Mesothelial cell of epicardium (in vitro differentiated cells): Measurements from ENCODE around the gene ZBTB7B. TPM values are rescaled to one million over a fixed set of nuclear protein-coding genes. Genes with fewer than 3 reads are reported as not detected.

Experiments
- DNase-seq, 2 experiments: peaks; one replicate each; pipeline ENCODE4 v3.0.0; 2021; ENCODE audit warnings: low spot score in 2 of 2; ENCODE audit not compliant: unreplicated experiment in 2 of 2
- H3K27ac Mint-ChIP-seq: 2 replicates; pipeline ENCODE4 v1.8.0; 2021; ENCODE audit warnings: mixed read lengths
- H3K27me3 Mint-ChIP-seq: 2 replicates; pipeline ENCODE4 v1.8.0; 2021; ENCODE audit warnings: low read depth, mixed read lengths
- H3K36me3 Mint-ChIP-seq: 2 replicates; pipeline ENCODE4 v1.8.0; 2021; ENCODE audit warnings: mixed read lengths
- H3K4me1 Mint-ChIP-seq: 2 replicates; pipeline ENCODE4 v1.8.0; 2021; ENCODE audit warnings: mixed read lengths
- H3K4me3 Mint-ChIP-seq: 2 replicates; pipeline ENCODE4 v1.8.0; 2021; ENCODE audit warnings: mild to moderate bottlenecking, moderate library complexity, mixed read lengths
- H3K9me3 Mint-ChIP-seq: 2 replicates; pipeline ENCODE4 v1.8.0; 2021; ENCODE audit warnings: mixed read lengths
- total RNA-seq: library from RNA; stranded (reverse); gene quantifications from 3 replicates; pipeline ENCODE4 v1.2.1, GENCODE V29; 2021
- TF ChIP-seq, protein P1 (sequence below): fragments of 200-600 bp; sonication (generic); IDR thresholded peaks from one replicate; pipeline ENCODE4 v1.5.0; 2021; ENCODE audit warnings: antibody characterized with exemption; ENCODE audit not compliant: unreplicated experiment

Gene ZBTB7B
- total RNA-seq, 1 donor from 2014 or later: 21.7 TPM

DNA sequence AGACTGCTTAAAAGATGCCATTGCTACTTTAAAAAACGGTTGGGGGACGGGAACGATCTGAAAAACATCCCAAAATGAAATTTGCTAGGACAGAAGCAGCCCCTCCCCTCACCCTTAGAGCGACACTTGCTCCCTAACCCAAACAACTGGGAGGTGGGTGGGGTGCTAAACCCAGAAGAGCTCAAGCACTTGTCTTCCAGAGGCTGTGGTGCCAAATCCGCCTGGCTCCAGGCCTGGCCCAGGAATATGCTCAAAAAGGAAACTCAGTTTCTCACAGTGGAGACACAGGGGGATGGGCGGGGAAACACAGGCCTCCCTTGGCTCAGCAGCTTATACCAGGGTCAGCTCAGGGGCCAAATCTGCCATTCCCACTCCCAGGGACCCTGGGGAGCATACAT lies 46.1 kb upstream of the ZBTB7B start:
- H3K27me3 Mint-ChIP-seq: no peaks in the 10 kb centered on the region
- TF ChIP-seq, protein P1, sequence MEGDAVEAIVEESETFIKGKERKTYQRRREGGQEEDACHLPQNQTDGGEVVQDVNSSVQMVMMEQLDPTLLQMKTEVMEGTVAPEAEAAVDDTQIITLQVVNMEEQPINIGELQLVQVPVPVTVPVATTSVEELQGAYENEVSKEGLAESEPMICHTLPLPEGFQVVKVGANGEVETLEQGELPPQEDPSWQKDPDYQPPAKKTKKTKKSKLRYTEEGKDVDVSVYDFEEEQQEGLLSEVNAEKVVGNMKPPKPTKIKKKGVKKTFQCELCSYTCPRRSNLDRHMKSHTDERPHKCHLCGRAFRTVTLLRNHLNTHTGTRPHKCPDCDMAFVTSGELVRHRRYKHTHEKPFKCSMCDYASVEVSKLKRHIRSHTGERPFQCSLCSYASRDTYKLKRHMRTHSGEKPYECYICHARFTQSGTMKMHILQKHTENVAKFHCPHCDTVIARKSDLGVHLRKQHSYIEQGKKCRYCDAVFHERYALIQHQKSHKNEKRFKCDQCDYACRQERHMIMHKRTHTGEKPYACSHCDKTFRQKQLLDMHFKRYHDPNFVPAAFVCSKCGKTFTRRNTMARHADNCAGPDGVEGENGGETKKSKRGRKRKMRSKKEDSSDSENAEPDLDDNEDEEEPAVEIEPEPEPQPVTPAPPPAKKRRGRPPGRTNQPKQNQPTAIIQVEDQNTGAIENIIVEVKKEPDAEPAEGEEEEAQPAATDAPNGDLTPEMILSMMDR: no peak
- peak overlapping the region; percentile 85 for H3K4me3 Mint-ChIP-seq
- peak overlapping the region; percentile 97 for H3K27ac Mint-ChIP-seq
- H3K36me3 Mint-ChIP-seq: no peaks in the 10 kb centered on the region
- no peak for DNase-seq
- H3K9me3 Mint-ChIP-seq: no peaks in the 10 kb centered on the region
- H3K4me1 Mint-ChIP-seq: peaks cover 66% of the 10 kb centered on the region

DNA sequence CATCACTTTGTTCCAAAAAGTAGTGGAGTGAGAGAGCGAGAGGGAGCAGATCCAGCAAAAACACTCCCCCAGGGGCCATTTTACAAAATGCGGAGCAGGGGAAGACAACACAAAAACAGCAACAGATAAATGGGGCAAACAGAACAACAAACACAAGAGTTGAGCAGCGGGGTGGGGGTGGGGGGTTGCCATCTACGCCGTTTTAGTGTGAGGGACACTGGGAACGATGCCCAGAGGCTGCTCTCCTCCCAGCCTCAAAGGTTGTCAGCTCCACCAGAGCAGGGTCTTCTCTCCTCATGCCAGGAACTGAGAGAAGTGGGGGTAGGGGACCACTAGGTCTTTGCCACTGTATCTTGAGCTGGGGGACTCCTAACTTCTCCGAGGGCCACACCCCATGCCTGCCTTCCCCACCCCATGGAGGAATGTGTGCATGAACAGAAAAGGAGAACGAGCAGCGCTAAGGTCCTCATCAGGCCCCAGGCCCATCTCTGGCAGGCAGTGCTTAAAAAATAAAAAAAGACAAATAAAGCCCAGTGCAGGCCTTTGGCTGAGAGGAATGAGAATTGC lies 45.4 kb upstream of the ZBTB7B start:
- Mint-ChIP-seq H3K9me3 (no peaks in the 10 kb centered on the region), H3K27ac (peak overlapping the region; percentile 97), H3K27me3 (no peaks in the 10 kb centered on the region), H3K36me3 (no peaks in the 10 kb centered on the region), H3K4me1 (peaks cover 64% of the 10 kb centered on the region), H3K4me3 (peak overlapping the region; percentile 22)
- TF ChIP-seq, protein P1: no peak
- DNase-seq: no peak

DNA sequence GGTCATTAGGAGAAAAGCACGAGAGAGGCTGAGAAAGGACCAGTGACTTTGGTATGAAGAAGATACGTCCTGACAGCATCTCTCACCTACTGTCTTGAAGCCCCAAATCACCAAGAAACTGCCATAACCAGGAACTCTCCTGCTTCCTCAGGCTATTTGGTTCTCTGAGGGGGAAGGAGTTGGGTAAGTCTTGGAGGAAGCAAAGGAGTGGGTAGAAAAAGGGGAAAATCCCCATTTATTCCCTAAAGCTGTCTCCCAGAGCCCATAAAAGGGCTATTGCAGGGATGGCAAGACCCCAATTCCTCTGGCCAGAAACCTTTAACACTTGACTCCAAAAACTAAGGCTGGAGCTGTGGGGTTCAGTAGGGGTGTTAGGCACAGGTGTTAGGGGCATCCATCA lies 44.6 kb upstream of the ZBTB7B start:
- Mint-ChIP-seq H3K4me3 (no peak overlapping the region), H3K9me3 (no peaks in the 10 kb centered on the region)

DNA sequence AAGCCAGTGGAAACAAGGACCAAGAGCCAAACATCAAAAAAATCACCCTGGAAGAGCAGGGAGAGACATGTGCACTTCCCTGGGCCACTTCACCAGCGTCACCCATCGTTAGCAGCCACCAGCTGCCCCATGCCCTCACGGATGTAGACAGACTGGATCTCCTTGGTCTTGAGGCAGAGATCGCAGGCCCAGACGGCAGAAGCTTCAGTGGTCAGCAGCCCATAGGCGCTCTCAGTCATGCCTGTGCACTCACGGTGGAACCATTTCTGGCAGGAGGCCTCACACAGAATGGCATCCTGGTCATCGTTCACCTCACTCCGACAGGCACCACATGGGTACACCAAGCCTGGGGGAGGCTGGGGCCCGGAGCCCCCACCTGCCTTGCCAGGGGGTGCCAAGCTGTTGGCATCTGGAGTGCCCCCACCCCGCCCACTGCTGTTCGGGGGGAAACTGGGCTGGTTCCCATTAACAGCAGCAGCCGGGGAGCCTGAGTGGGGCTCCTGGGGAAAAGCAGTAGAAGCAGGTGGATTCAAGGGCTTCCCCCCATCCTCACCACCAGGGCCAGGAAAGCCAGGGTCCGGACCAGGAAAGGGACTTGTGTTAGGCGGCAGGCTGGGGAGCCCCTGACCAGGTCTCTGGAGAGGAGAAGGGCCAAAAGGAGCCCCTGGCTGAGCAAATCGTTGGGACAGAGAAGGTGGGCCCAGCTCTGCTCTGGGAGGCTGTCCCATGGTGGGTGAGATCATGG lies 43.7 kb upstream of the ZBTB7B start:
- no peak overlapping the region for H3K4me3 Mint-ChIP-seq
- H3K27ac Mint-ChIP-seq: peak overlapping the region; percentile 66
- no peaks in the 10 kb centered on the region for H3K9me3 Mint-ChIP-seq
- H3K4me1 Mint-ChIP-seq: peaks cover 65% of the 10 kb centered on the region
- no peak for DNase-seq
- H3K36me3 Mint-ChIP-seq: peaks cover 2% of the 10 kb centered on the region
- TF ChIP-seq, protein P1: no peak
- no peaks in the 10 kb centered on the region for H3K27me3 Mint-ChIP-seq

More for the DNA sequence above, 44.6 kb upstream of the ZBTB7B start:
- Mint-ChIP-seq H3K27ac (peak overlapping the region; percentile 97), H3K4me1 (peaks cover 64% of the 10 kb centered on the region), H3K36me3 (no peaks in the 10 kb centered on the region), H3K27me3 (no peaks in the 10 kb centered on the region)
- DNase-seq: no peak
- TF ChIP-seq, protein P1: no peak

DNA sequence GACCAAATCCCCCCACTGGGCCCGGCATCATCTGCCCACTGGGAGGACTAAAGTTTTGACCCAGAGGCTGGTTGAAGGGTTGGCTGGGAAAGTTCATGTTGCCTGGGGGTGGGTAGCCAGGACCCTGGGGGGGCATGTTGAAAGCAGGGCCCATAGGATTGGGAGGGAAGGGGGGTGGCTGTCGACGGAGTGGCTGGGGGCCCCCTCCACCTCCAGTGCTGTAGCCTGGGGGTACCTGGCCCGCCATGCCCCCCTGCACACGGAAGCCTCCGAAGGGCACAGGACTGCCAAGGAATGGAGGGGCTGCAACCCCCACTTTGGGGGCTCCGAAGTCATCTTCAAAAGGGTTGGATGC lies 43.2 kb upstream of the ZBTB7B start:
- TF ChIP-seq, protein P1: no peak
- DNase-seq: no peak
- Mint-ChIP-seq H3K4me1 (peaks cover 62% of the 10 kb centered on the region), H3K27ac (peak overlapping the region; percentile 50), H3K9me3 (no peaks in the 10 kb centered on the region), H3K27me3 (no peaks in the 10 kb centered on the region), H3K36me3 (peaks cover 4% of the 10 kb centered on the region), H3K4me3 (no peak overlapping the region)
